KMS-11 (cell line): ENCODE measurements around the gene IFI44L.

Experiments
- H2AFZ ChIP-seq: fragments of 200-600 bp; sonication (generic); 2 replicates; pipeline ENCODE4 v1.6.1; 2016; ENCODE audit warnings: antibody characterized with exemption, mixed run types, low read depth
- H3K27ac ChIP-seq: fragments of 200-600 bp; sonication (generic); 2 replicates; pipeline ENCODE4 v1.6.1; 2016; ENCODE audit warnings: mild to moderate bottlenecking, mixed run types
- H3K27me3 ChIP-seq: fragments of 200-600 bp; sonication (generic); 2 replicates; pipeline ENCODE4 v1.6.1; 2017; ENCODE audit warnings: mild to moderate bottlenecking, low read depth, mixed run types, moderate library complexity; ENCODE audit not compliant: insufficient read depth
- H3K36me3 ChIP-seq: fragments of 200-600 bp; sonication (generic); 2 replicates; pipeline ENCODE4 v1.6.1; 2017; ENCODE audit warnings: mild to moderate bottlenecking, mixed run types; ENCODE audit not compliant: insufficient read depth
- H3K4me1 ChIP-seq: fragments of 200-600 bp; sonication (generic); 2 replicates; pipeline ENCODE4 v1.6.1; 2016; ENCODE audit warnings: mild to moderate bottlenecking, low read depth, mixed run types; ENCODE audit not compliant: poor library complexity, severe bottlenecking
- H3K4me2 ChIP-seq: fragments of 200-600 bp; sonication (generic); 2 replicates; pipeline ENCODE4 v1.7.0; 2016; ENCODE audit warnings: mild to moderate bottlenecking, mixed run types
- H3K4me3 ChIP-seq: fragments of 200-600 bp; sonication (generic); IDR thresholded peaks from 2 replicates; pipeline ENCODE4 v1.6.1; 2017; ENCODE audit warnings: low read depth, low read length, mixed read lengths; ENCODE audit not compliant: insufficient read depth
- H3K79me2 ChIP-seq: fragments of 200-600 bp; sonication (generic); 2 replicates; pipeline ENCODE4 v1.6.1; 2016; ENCODE audit warnings: low read depth, mixed run types; ENCODE audit not compliant: insufficient read depth
- H3K9ac ChIP-seq: fragments of 200-600 bp; sonication (generic); 2 replicates; pipeline ENCODE4 v1.6.1; 2016; ENCODE audit warnings: mild to moderate bottlenecking, mixed run types
- H4K20me1 ChIP-seq: fragments of 200-600 bp; sonication (generic); 2 replicates; pipeline ENCODE4 v1.6.1; 2016; ENCODE audit warnings: mild to moderate bottlenecking, mixed run types; ENCODE audit not compliant: insufficient read depth
- TF ChIP-seq, protein P1 (sequence below): fragments of 200-600 bp; sonication (generic); conservative IDR thresholded peaks from 2 replicates; pipeline ENCODE4 v1.6.1; 2017; ENCODE audit warnings: low read depth, mild to moderate bottlenecking, antibody characterized with exemption, low read length, moderate library complexity, mixed read lengths

Gene IFI44L

DNA sequence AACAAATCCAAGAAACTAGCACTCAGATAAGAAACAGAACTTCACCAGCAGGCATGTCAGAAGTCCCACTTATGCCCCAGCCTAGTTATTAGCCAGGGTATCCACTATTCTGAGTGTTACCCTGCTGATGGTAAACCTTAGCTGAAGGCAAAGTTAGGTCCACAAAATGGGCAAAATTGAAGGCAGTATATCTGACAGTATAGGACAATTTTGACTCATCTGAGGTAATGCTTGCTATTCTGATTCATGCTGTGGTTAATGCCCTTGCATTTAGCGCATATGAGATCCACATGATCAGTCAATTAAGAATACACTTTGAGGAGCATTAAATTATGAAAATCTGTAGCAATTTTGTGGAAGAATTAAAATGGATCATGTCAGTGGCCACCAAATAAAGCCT, 44.5 kb downstream of the IFI44L start:
- H2AFZ ChIP-seq, result no peak overlapping the region
- H3K27me3 ChIP-seq, result no peaks in the 10 kb centered on the region
- no peaks in the 10 kb centered on the region for H4K20me1 ChIP-seq
- no peaks in the 10 kb centered on the region for H3K4me1 ChIP-seq
- H3K4me3 ChIP-seq, result no peak overlapping the region
- TF ChIP-seq, protein P1, sequence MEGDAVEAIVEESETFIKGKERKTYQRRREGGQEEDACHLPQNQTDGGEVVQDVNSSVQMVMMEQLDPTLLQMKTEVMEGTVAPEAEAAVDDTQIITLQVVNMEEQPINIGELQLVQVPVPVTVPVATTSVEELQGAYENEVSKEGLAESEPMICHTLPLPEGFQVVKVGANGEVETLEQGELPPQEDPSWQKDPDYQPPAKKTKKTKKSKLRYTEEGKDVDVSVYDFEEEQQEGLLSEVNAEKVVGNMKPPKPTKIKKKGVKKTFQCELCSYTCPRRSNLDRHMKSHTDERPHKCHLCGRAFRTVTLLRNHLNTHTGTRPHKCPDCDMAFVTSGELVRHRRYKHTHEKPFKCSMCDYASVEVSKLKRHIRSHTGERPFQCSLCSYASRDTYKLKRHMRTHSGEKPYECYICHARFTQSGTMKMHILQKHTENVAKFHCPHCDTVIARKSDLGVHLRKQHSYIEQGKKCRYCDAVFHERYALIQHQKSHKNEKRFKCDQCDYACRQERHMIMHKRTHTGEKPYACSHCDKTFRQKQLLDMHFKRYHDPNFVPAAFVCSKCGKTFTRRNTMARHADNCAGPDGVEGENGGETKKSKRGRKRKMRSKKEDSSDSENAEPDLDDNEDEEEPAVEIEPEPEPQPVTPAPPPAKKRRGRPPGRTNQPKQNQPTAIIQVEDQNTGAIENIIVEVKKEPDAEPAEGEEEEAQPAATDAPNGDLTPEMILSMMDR, result no peak
- H3K36me3 ChIP-seq, result no peaks in the 10 kb centered on the region
- H3K27ac ChIP-seq, result no peak overlapping the region
- no peak overlapping the region for H3K9ac ChIP-seq
- no peak overlapping the region for H3K4me2 ChIP-seq
- no peaks in the 10 kb centered on the region for H3K79me2 ChIP-seq

DNA sequence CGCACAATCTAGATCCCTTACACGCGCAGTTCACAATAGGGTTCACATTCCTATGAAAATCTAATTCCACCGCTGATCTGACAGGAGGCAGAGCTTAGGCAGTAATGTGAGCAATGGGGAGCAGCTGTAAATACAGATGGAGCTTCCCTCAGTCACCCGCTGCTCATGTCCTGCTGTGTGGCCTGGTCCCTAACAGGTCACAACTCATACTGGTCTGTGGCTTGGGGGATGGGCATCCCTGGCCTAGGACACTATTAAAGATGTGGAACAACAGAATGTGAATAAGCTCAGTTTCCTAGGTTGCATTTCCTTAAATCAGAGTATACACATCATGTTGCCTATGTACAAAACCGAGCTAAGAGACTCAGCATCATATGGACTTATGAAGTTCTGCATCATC, 45.6 kb downstream of the IFI44L start:
- TF ChIP-seq, protein P1, result no peak

DNA sequence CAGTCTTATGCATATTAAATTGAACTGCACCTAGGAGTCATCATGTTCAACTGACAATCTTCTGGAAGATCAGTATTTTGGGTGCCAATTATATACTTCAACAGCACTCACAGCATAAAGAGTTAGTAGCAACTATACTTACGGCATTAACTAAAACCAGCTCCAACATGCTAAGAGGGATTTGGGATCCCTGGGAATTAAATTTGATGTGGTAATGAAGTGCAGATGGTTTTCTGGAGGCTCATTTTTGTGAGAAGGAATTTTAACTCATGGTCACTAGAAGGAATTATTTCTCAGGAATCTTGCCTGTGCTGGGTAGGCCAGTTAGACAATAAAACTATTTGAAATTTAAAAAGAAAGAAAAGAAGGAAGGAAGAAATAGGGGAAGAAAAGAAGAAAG, 47.7 kb downstream of the IFI44L start:
- no peaks in the 10 kb centered on the region for H4K20me1 ChIP-seq
- TF ChIP-seq, protein P1, result no peak
- no peak overlapping the region for H3K4me3 ChIP-seq
- H3K36me3 ChIP-seq, result no peaks in the 10 kb centered on the region
- no peaks in the 10 kb centered on the region for H3K79me2 ChIP-seq
- no peak overlapping the region for H3K4me2 ChIP-seq
- no peak overlapping the region for H2AFZ ChIP-seq
- H3K9ac ChIP-seq, result no peak overlapping the region
- H3K4me1 ChIP-seq, result no peaks in the 10 kb centered on the region
- no peak overlapping the region for H3K27ac ChIP-seq
- no peaks in the 10 kb centered on the region for H3K27me3 ChIP-seq

More for the DNA sequence above, 45.6 kb downstream of the IFI44L start:
- H3K9ac ChIP-seq, result no peak overlapping the region
- H3K4me3 ChIP-seq, result no peak overlapping the region
- no peaks in the 10 kb centered on the region for H3K4me1 ChIP-seq
- H3K27ac ChIP-seq, result no peak overlapping the region
- H3K27me3 ChIP-seq, result no peaks in the 10 kb centered on the region
- no peaks in the 10 kb centered on the region for H4K20me1 ChIP-seq
- H2AFZ ChIP-seq, result no peak overlapping the region
- H3K79me2 ChIP-seq, result no peaks in the 10 kb centered on the region
- no peaks in the 10 kb centered on the region for H3K36me3 ChIP-seq
- no peak overlapping the region for H3K4me2 ChIP-seq

DNA sequence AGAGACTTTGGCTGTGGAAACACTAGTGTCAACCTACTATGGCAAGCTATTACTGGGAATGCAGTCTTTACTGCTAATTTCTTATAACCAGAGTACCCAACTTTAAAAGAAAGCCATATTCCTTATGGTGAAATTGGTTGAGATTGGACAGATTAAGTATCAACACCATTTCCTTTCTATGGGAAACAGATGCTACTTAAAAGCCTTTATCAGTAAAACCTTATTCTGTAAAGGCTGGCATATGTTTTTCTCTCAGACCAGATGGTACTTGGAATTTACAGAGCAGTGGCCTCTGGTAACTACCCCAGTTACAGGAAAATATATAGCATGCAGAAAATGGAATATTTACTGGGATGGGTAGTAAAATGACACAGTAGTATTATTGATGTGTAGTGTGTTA, 48.2 kb downstream of the IFI44L start:
- no peak overlapping the region for H2AFZ ChIP-seq
- H3K4me1 ChIP-seq, result no peaks in the 10 kb centered on the region
- H4K20me1 ChIP-seq, result no peaks in the 10 kb centered on the region
- H3K79me2 ChIP-seq, result no peaks in the 10 kb centered on the region
- no peaks in the 10 kb centered on the region for H3K36me3 ChIP-seq
- H3K4me3 ChIP-seq, result no peak overlapping the region
- TF ChIP-seq, protein P1, result no peak
- H3K9ac ChIP-seq, result no peak overlapping the region
- H3K27me3 ChIP-seq, result no peaks in the 10 kb centered on the region
- H3K27ac ChIP-seq, result no peak overlapping the region
- no peak overlapping the region for H3K4me2 ChIP-seq
